GM10266 (cell line): ENCODE data around the gene SERPINB7.
"Not testable (repeated sequence)": the region's sequence is repeated elsewhere in the genome, so short reads cannot be mapped to it uniquely, and the experiment has no call there.

Source experiments
- DNase-seq: peaks from one replicate; pipeline ENCODE4 v3.0.0; 2012; ENCODE audit errors: extremely low spot score
- TF ChIP-seq, protein P1 (sequence below): IDR thresholded peaks from 2 replicates; pipeline ENCODE4 v1.5.1; 2012; ENCODE audit warnings: mild to moderate bottlenecking, low read depth; ENCODE audit not compliant: control insufficient read depth, insufficient read depth; ENCODE audit errors: missing control alignments

The SERPINB7 gene

GRCh38 chr18:63747006-63747405 lies 28.2 kb upstream of the SERPINB7 start:
- TF ChIP-seq, protein P1, sequence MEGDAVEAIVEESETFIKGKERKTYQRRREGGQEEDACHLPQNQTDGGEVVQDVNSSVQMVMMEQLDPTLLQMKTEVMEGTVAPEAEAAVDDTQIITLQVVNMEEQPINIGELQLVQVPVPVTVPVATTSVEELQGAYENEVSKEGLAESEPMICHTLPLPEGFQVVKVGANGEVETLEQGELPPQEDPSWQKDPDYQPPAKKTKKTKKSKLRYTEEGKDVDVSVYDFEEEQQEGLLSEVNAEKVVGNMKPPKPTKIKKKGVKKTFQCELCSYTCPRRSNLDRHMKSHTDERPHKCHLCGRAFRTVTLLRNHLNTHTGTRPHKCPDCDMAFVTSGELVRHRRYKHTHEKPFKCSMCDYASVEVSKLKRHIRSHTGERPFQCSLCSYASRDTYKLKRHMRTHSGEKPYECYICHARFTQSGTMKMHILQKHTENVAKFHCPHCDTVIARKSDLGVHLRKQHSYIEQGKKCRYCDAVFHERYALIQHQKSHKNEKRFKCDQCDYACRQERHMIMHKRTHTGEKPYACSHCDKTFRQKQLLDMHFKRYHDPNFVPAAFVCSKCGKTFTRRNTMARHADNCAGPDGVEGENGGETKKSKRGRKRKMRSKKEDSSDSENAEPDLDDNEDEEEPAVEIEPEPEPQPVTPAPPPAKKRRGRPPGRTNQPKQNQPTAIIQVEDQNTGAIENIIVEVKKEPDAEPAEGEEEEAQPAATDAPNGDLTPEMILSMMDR, result no peak
- DNase-seq, result no peak

DNA sequence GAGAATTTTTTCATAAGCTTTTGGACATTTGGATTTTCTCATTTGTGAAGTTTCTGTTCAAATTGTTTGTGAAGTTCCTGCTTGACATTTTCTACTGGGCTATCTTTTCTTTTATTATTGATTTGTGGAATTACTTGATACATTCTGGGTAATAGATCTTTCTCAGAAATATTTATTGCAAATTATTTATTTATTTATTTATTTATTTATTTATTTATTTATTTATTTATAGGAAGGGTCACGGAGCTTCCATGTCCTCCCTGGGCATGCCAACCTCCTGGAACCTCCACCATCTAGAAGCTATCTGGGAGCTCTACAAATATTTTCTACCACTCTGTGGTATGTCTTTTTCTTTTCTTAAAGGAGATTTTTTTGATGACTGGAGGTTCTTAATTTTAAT lies 25.7 kb upstream of the SERPINB7 start:
- TF ChIP-seq, protein P1, result no peak
- DNase-seq, result no peak

GRCh38 chr18:63752636-63753035 lies 22.6 kb upstream of the SERPINB7 start:
- no peak for DNase-seq
- TF ChIP-seq, protein P1, result no peak

DNA sequence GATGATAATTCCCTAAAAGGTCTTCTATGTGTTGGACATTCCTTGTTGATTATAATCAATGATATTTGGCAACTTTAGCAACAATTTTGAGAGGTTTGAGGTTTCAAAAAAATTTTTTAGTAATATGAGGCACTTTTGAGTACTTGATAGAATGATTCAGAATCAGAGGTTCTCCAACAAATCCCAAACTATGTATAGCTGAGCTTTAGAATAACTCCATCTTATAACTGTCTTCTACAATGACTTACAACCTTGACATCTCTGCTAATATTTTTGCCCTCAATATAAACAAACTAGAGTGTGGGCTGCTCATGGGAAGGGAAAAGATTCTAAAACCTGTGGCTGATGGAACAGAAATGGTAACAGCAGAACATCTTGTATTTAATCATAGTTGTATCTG lies 21.5 kb upstream of the SERPINB7 start:
- TF ChIP-seq, protein P1, result no peak
- no peak for DNase-seq

DNA sequence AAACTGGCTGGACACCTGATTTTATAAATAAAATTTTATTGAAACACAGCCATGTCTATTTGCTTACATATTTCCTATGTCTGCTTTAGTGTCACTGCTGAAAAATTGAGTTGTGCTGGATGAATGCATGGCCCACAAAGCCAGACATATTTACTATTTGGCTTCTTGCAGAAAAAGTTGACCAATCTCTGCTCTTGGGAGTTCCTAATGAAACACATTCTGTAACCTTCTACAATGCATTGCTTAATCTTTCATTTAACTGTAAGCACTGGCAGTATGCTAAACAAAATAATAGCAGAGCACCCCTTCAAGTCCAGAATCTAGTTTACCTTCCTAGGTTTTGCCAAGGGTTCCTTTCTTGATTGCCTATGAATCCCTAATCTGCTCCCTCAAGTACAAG lies 17.7 kb upstream of the SERPINB7 start:
- no peak for DNase-seq
- TF ChIP-seq, protein P1, result no peak

DNA sequence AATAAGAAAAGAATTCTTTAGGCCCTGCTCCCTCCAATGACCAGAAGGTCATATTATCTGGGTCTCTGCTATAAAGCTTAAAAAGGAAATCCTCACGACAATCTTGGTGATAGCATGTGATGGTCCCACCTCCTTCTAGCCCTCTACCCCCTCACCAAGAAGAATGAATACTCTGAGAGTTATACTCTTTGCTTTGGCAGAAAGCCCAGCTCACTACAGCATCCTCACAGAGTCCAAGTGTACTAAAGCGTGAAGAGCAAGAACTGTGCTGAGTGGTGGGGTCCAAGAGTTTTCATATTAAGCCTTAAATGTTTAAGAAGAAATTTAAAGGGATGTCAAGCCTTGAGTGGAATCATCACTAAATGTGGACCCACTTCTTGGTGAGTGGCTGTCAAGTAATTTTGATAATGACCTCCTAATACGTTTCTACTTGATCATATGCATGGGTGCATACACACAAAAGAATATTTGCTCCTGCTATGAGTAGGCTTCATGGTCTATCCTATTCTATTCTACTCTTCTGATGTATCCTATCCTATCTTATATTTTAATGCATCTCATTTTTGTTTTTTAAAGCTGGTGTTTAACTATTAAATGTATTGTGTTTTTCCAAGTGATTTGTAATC lies 16.5 kb upstream of the SERPINB7 start:
- TF ChIP-seq, protein P1, result no peak
- no peak for DNase-seq

DNA sequence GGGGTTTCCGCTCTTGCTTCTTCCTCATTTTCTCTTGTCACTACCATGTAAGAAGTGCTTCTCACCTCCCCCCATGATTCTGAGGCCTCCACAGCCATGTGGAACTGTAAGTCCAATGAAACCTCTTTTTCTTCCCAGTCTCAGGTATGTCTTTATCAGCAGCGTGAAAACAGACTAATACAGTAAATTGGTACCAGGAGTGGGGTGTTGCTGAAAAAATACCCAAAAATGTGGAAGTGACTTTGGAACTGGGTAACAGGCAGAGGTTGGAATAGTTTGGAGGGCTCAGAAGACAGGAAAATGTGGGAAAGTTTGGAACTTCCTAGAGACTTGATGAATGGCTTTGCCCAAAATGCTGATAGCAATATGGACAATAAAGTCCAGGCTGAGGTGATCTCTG lies 15.4 kb upstream of the SERPINB7 start:
- DNase-seq, result not testable (repeated sequence)

- no peak for DNase-seq
- TF ChIP-seq, protein P1, result no peak
These were observed 12.7 kb upstream of the SERPINB7 start for GRCh38 chr18:63762518-63762917.
